ENCODE measurements around the gene ORC6. TPM values are rescaled to one million over a fixed set of nuclear protein-coding genes. Genes with fewer than 3 reads are reported as not detected.

Gene ORC6
- total and polyA plus RNA-seq, 2 donors (not counting 1 experiment from before 2014, with no cell fraction given) = 5.0 to 9.5 TPM

DNA sequence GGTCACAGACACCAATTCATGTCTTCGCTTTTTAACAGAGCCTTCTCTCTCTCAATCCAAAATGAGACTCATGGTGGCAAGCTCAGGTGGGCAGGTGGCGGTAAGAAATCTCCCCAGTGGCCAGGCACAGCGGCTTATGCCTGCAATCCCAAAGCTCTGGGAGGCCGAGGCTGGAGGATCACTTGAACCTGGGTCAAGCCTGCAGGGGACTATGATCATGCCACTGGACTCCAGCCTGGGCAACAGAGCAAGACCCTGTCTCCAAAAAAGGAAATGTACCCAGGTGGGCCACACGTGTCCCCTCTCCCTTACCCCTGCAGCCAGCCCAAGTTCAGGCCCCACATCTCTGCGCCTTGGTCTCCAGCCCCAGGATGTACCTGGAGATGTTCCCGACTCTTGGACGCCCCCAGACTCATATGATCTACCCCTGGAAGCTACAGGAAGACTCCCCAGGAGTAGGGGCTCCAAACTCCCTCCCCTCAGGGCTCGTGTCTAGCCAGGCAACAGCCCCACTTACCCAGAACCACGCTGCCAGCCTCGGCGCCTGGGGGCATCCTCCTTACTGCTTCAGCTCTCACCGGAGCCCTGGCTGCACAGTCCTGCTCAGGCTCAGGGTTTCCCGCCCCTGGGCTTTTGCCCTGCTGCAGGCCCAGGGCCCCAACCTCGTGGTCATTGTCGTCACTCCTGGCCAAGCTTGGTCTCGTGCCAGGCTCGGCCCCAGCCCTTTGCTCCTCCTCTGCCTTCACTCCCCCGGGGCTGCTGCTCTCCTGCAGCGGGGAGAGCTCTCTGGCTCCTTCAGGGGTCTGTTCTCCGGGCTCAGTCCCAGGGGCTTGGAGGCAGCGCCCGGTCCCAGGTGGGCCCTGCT lies 42.5 kb downstream of the ORC6 start:
- H3K27ac ChIP-seq (ENCODE audit: insufficient read depth, low read length) = no peak overlapping the region
- no peak overlapping the region for H3K9ac ChIP-seq (ENCODE audit: insufficient read depth, low read length)
- no peaks in the 10 kb centered on the region for H3K27me3 ChIP-seq (ENCODE audit: control insufficient read depth, insufficient read depth, low read length)
- no peaks in the 10 kb centered on the region for H3K79me2 ChIP-seq (ENCODE audit: control insufficient read depth, insufficient read depth, low read length)
- no peak overlapping the region for H2AFZ ChIP-seq (ENCODE audit: low read length)
- no peaks in the 10 kb centered on the region for H3K36me3 ChIP-seq (ENCODE audit: control insufficient read depth, insufficient read depth, low read length)
- DNase-seq (ENCODE audit: low read depth in 2 of 2) = no peak
- H4K20me1 ChIP-seq (ENCODE audit: control insufficient read depth, extremely low read depth, insufficient read depth, low read length) = no peaks in the 10 kb centered on the region
- no peak for TF ChIP-seq EZH2 (IDR thresholded peaks at IDR 0.05; ENCODE audit: low read length, missing control alignments)
- TF ChIP-seq, protein P1, sequence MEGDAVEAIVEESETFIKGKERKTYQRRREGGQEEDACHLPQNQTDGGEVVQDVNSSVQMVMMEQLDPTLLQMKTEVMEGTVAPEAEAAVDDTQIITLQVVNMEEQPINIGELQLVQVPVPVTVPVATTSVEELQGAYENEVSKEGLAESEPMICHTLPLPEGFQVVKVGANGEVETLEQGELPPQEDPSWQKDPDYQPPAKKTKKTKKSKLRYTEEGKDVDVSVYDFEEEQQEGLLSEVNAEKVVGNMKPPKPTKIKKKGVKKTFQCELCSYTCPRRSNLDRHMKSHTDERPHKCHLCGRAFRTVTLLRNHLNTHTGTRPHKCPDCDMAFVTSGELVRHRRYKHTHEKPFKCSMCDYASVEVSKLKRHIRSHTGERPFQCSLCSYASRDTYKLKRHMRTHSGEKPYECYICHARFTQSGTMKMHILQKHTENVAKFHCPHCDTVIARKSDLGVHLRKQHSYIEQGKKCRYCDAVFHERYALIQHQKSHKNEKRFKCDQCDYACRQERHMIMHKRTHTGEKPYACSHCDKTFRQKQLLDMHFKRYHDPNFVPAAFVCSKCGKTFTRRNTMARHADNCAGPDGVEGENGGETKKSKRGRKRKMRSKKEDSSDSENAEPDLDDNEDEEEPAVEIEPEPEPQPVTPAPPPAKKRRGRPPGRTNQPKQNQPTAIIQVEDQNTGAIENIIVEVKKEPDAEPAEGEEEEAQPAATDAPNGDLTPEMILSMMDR (conservative IDR thresholded peaks at IDR 0.05 in 1 of 2, IDR thresholded peaks at IDR 0.05 in 1 of 2; ENCODE audit: low read depth in 1 of 2, low read length in 2 of 2) = no peak
- no peaks in the 10 kb centered on the region for H3K9me3 ChIP-seq (ENCODE audit: control insufficient read depth, insufficient read depth, low read depth, low read length)
- no peaks in the 10 kb centered on the region for H3K4me1 ChIP-seq (ENCODE audit: control insufficient read depth, extremely low read depth, insufficient read depth, low read length)
- H3K4me2 ChIP-seq (ENCODE audit: extremely low read depth, insufficient read depth, low read length) = no peak overlapping the region
- H3K4me3 ChIP-seq (replicated peaks in 1 of 4; ENCODE audit: control extremely low read depth in 1 of 4, insufficient read depth in 1 of 4, low read depth in 3 of 4, low read length in 4 of 4) = no peak overlapping the region

DNA sequence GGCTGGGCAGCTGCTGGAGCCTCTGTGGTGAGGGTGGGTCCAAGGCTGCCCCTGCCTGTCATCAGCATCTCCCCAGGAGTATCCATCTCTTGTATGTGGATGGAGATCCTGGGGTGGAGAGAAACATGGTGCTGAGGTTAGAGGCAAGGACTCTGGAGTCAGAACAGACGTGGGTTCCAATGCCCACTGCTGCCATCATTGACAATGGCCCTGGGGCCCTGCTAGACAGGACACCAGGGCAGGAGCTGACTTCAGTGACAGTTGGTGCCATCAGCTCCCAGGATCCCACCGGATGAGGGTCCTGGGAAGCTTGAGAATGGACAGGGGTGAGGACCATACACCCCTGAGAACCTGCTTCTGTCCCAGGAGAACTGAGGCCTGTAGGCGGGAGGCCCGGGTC lies 43.1 kb downstream of the ORC6 start:
- H3K4me1 ChIP-seq (ENCODE audit: control insufficient read depth, extremely low read depth, insufficient read depth, low read length) = no peaks in the 10 kb centered on the region
- no peak overlapping the region for H2AFZ ChIP-seq (ENCODE audit: low read length)
- no peaks in the 10 kb centered on the region for H3K36me3 ChIP-seq (ENCODE audit: control insufficient read depth, insufficient read depth, low read length)
- H3K79me2 ChIP-seq (ENCODE audit: control insufficient read depth, insufficient read depth, low read length) = no peaks in the 10 kb centered on the region
- no peaks in the 10 kb centered on the region for H4K20me1 ChIP-seq (ENCODE audit: control insufficient read depth, extremely low read depth, insufficient read depth, low read length)
- no peaks in the 10 kb centered on the region for H3K27me3 ChIP-seq (ENCODE audit: control insufficient read depth, insufficient read depth, low read length)
- no peak overlapping the region for H3K4me3 ChIP-seq (replicated peaks in 1 of 4; ENCODE audit: control extremely low read depth in 1 of 4, insufficient read depth in 1 of 4, low read depth in 3 of 4, low read length in 4 of 4)
- H3K9ac ChIP-seq (ENCODE audit: insufficient read depth, low read length) = no peak overlapping the region
- H3K4me2 ChIP-seq (ENCODE audit: extremely low read depth, insufficient read depth, low read length) = no peak overlapping the region
- H3K27ac ChIP-seq (ENCODE audit: insufficient read depth, low read length) = no peak overlapping the region
- no peaks in the 10 kb centered on the region for H3K9me3 ChIP-seq (ENCODE audit: control insufficient read depth, insufficient read depth, low read depth, low read length)
- no peak for DNase-seq (ENCODE audit: low read depth in 2 of 2)
- no peak for TF ChIP-seq EZH2 (IDR thresholded peaks at IDR 0.05; ENCODE audit: low read length, missing control alignments)
- TF ChIP-seq, protein P1 (conservative IDR thresholded peaks at IDR 0.05 in 1 of 2, IDR thresholded peaks at IDR 0.05 in 1 of 2; ENCODE audit: low read depth in 1 of 2, low read length in 2 of 2) = no peak

DNA sequence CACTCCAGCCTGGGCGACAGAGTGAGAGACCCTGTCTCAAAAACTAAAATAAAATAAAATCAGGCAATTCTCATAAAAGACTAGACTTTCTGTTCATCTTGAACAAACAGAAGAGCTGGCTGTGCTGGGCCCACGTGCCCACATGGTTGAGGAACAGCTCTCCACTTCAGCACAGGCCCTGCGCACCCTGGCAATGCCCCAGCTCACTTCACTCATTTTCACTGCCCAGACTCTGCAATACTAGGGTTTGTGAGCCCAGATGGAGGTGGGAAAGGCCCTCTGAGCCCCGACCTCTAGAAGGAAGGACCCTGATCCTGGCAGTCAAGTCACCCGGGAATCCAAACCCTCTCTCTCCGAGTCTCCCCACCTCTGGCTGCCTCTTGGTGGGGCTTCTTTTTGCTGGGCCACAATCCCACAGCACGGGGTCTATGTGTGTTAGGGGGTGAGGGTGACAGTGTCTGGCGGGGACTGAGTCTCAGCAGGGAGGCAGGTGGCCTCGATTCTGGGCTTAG lies 43.9 kb downstream of the ORC6 start:
- no peak for DNase-seq (ENCODE audit: low read depth in 2 of 2)
- no peak overlapping the region for H2AFZ ChIP-seq (ENCODE audit: low read length)
- TF ChIP-seq, protein P1 (conservative IDR thresholded peaks at IDR 0.05 in 1 of 2, IDR thresholded peaks at IDR 0.05 in 1 of 2; ENCODE audit: low read depth in 1 of 2, low read length in 2 of 2) = no peak
- TF ChIP-seq EZH2 (IDR thresholded peaks at IDR 0.05; ENCODE audit: low read length, missing control alignments) = no peak
- no peaks in the 10 kb centered on the region for H3K9me3 ChIP-seq (ENCODE audit: control insufficient read depth, insufficient read depth, low read depth, low read length)
- no peak overlapping the region for H3K4me2 ChIP-seq (ENCODE audit: extremely low read depth, insufficient read depth, low read length)
- H3K4me3 ChIP-seq (replicated peaks in 1 of 4; ENCODE audit: control extremely low read depth in 1 of 4, insufficient read depth in 1 of 4, low read depth in 3 of 4, low read length in 4 of 4) = no peak overlapping the region
- H3K9ac ChIP-seq (ENCODE audit: insufficient read depth, low read length) = no peak overlapping the region
- no peaks in the 10 kb centered on the region for H3K27me3 ChIP-seq (ENCODE audit: control insufficient read depth, insufficient read depth, low read length)
- H3K36me3 ChIP-seq (ENCODE audit: control insufficient read depth, insufficient read depth, low read length) = no peaks in the 10 kb centered on the region
- H4K20me1 ChIP-seq (ENCODE audit: control insufficient read depth, extremely low read depth, insufficient read depth, low read length) = no peaks in the 10 kb centered on the region
- H3K27ac ChIP-seq (ENCODE audit: insufficient read depth, low read length) = no peak overlapping the region
- no peaks in the 10 kb centered on the region for H3K79me2 ChIP-seq (ENCODE audit: control insufficient read depth, insufficient read depth, low read length)
- no peaks in the 10 kb centered on the region for H3K4me1 ChIP-seq (ENCODE audit: control insufficient read depth, extremely low read depth, insufficient read depth, low read length)

Data from fibroblast of lung (primary cell).